ENCODE results near the gene EMP3. TPM values are rescaled to one million over a fixed set of nuclear protein-coding genes. Genes with fewer than 3 reads are reported as not detected.

Gene EMP3
- total RNA-seq, 1 donor from 2014 or later, result 6.5 TPM

GRCh38 chr19:48346191-48346590 lies 20.8 kb downstream of the EMP3 start:
- no peak overlapping the region for H3K27ac Mint-ChIP-seq (ENCODE audit: unreplicated experiment)
- peaks cover 3% of the 10 kb centered on the region for H3K27me3 Mint-ChIP-seq (ENCODE audit: unreplicated experiment)
- H3K36me3 Mint-ChIP-seq (ENCODE audit: unreplicated experiment), result no peaks in the 10 kb centered on the region
- DNase-seq, result no peak
- no peak overlapping the region for H3K4me3 Mint-ChIP-seq (ENCODE audit: unreplicated experiment)
- TF ChIP-seq CTCF (IDR thresholded peaks at IDR 0.05; ENCODE audit: partially characterized antibody, unreplicated experiment), result no peak
- H3K4me1 Mint-ChIP-seq (ENCODE audit: low read depth, unreplicated experiment), result no peaks in the 10 kb centered on the region
- peaks cover 7% of the 10 kb centered on the region for H3K9me3 Mint-ChIP-seq (ENCODE audit: unreplicated experiment)

- Mint-ChIP-seq H3K27me3 (ENCODE audit: unreplicated experiment) (peaks cover 8% of the 10 kb centered on the region), H3K4me3 (ENCODE audit: unreplicated experiment) (no peak overlapping the region), H3K4me1 (ENCODE audit: low read depth, unreplicated experiment) (no peaks in the 10 kb centered on the region), H3K27ac (ENCODE audit: unreplicated experiment) (no peak overlapping the region), H3K9me3 (ENCODE audit: unreplicated experiment) (peaks cover 7% of the 10 kb centered on the region), H3K36me3 (ENCODE audit: unreplicated experiment) (no peaks in the 10 kb centered on the region)
- DNase-seq, result no peak
- TF ChIP-seq CTCF (IDR thresholded peaks at IDR 0.05; ENCODE audit: partially characterized antibody, unreplicated experiment), result no peak
Observed at GRCh38 chr19:48348045-48348444, 22.7 kb downstream of the EMP3 start.

- no peak overlapping the region for H3K4me3 Mint-ChIP-seq (ENCODE audit: unreplicated experiment)
- peaks cover 8% of the 10 kb centered on the region for H3K27me3 Mint-ChIP-seq (ENCODE audit: unreplicated experiment)
- DNase-seq, result no peak
- H3K9me3 Mint-ChIP-seq (ENCODE audit: unreplicated experiment), result peaks cover 7% of the 10 kb centered on the region
- no peak overlapping the region for H3K27ac Mint-ChIP-seq (ENCODE audit: unreplicated experiment)
- no peaks in the 10 kb centered on the region for H3K36me3 Mint-ChIP-seq (ENCODE audit: unreplicated experiment)
- no peaks in the 10 kb centered on the region for H3K4me1 Mint-ChIP-seq (ENCODE audit: low read depth, unreplicated experiment)
- TF ChIP-seq CTCF (IDR thresholded peaks at IDR 0.05; ENCODE audit: partially characterized antibody, unreplicated experiment), result no peak
Observed at GRCh38 chr19:48348737-48349136, 23.4 kb downstream of the EMP3 start.

GRCh38 chr19:48350856-48351255 lies 25.5 kb downstream of the EMP3 start:
- no peak for TF ChIP-seq CTCF (IDR thresholded peaks at IDR 0.05; ENCODE audit: partially characterized antibody, unreplicated experiment)
- Mint-ChIP-seq H3K36me3 (ENCODE audit: unreplicated experiment) (no peaks in the 10 kb centered on the region), H3K9me3 (ENCODE audit: unreplicated experiment) (peaks cover 7% of the 10 kb centered on the region), H3K27me3 (ENCODE audit: unreplicated experiment) (peaks cover 8% of the 10 kb centered on the region), H3K4me3 (ENCODE audit: unreplicated experiment) (no peak overlapping the region), H3K27ac (ENCODE audit: unreplicated experiment) (peak overlapping the region; percentile 97), H3K4me1 (ENCODE audit: low read depth, unreplicated experiment) (peaks cover 1% of the 10 kb centered on the region)
- DNase-seq, result peak; percentile 58

- Mint-ChIP-seq H3K36me3 (ENCODE audit: unreplicated experiment) (no peaks in the 10 kb centered on the region), H3K9me3 (ENCODE audit: unreplicated experiment) (peaks cover 7% of the 10 kb centered on the region), H3K4me1 (ENCODE audit: low read depth, unreplicated experiment) (peaks cover 2% of the 10 kb centered on the region), H3K27me3 (ENCODE audit: unreplicated experiment) (peaks cover 8% of the 10 kb centered on the region), H3K27ac (ENCODE audit: unreplicated experiment) (peak overlapping the region; percentile 97), H3K4me3 (ENCODE audit: unreplicated experiment) (no peak overlapping the region)
- TF ChIP-seq CTCF (IDR thresholded peaks at IDR 0.05; ENCODE audit: partially characterized antibody, unreplicated experiment), result peak; percentile 86
- peak; percentile 89 for DNase-seq
Observed at GRCh38 chr19:48351341-48351752, 26.0 kb downstream of the EMP3 start.
